Measurements from ENCODE around the gene GMPR.

The GMPR gene

GRCh38 chr6:16238057-16238962, at the start of gene GMPR:
GMPR (plus strand) TSS chr6:16238587; CDS start chr6:16238694, 107 bp downstream.
- peak; percentile 65 to 68 for DNase-seq (ENCODE audit: low read depth in 2 of 2)

GRCh38 chr6:16190214-16190613, 48.2 kb upstream of the GMPR start:
- DNase-seq (ENCODE audit: low read depth in 2 of 2), result no peak

- no peak for DNase-seq (ENCODE audit: low read depth in 2 of 2)
These were observed 42.0 kb upstream of the GMPR start for GRCh38 chr6:16196260-16196983.

- DNase-seq (ENCODE audit: low read depth in 2 of 2), result no peak
These were observed 41.3 kb upstream of the GMPR start for GRCh38 chr6:16196984-16197546.

- no peak for DNase-seq (ENCODE audit: low read depth in 2 of 2)
These were observed 40.2 kb upstream of the GMPR start for GRCh38 chr6:16198061-16198705.

- DNase-seq (ENCODE audit: low read depth in 2 of 2), result no peak
These were observed 38.6 kb upstream of the GMPR start for GRCh38 chr6:16199804-16200203.

GRCh38 chr6:16200321-16200883, 38.0 kb upstream of the GMPR start:
- DNase-seq (ENCODE audit: low read depth in 2 of 2), result no peak

- no peak for DNase-seq (ENCODE audit: low read depth in 2 of 2)
These were observed 36.7 kb upstream of the GMPR start for GRCh38 chr6:16201706-16202105.

- no peak for DNase-seq (ENCODE audit: low read depth in 2 of 2)
These were observed 33.6 kb upstream of the GMPR start for GRCh38 chr6:16204653-16205376.

- no peak for DNase-seq (ENCODE audit: low read depth in 2 of 2)
These were observed 32.8 kb upstream of the GMPR start for GRCh38 chr6:16205377-16206144.

- DNase-seq (ENCODE audit: low read depth in 2 of 2), result no peak
These were observed 31.8 kb upstream of the GMPR start for GRCh38 chr6:16206595-16207037.

GRCh38 chr6:16208989-16209388, 29.4 kb upstream of the GMPR start:
- DNase-seq (ENCODE audit: low read depth in 2 of 2), result no peak

GRCh38 chr6:16209539-16209938, 28.8 kb upstream of the GMPR start:
- no peak for DNase-seq (ENCODE audit: low read depth in 2 of 2)

- DNase-seq (ENCODE audit: low read depth in 2 of 2), result no peak
These were observed 26.1 kb upstream of the GMPR start for GRCh38 chr6:16212276-16212675.

GRCh38 chr6:16216501-16217155, 21.8 kb upstream of the GMPR start:
- no peak for DNase-seq (ENCODE audit: low read depth in 2 of 2)

- DNase-seq (ENCODE audit: low read depth in 2 of 2), result no peak
These were observed 21.1 kb upstream of the GMPR start for GRCh38 chr6:16217156-16217721.

- no peak for DNase-seq (ENCODE audit: low read depth in 2 of 2)
These were observed 15.6 kb upstream of the GMPR start for GRCh38 chr6:16222826-16223225.

GRCh38 chr6:16223362-16223761, 15.0 kb upstream of the GMPR start:
- no peak for DNase-seq (ENCODE audit: low read depth in 2 of 2)

- DNase-seq (ENCODE audit: low read depth in 2 of 2), result no peak
These were observed 14.0 kb upstream of the GMPR start for GRCh38 chr6:16224409-16224808.

Data from stimulated activated CD8-positive, alpha-beta memory T cell treated with anti-CD3 and anti-CD28 coated beads, Interleukin-15, amount 100 ng/mL, for 48 hours (primary cell).